Stimulated activated CD4-positive, alpha-beta T cell treated with anti-CD3 and anti-CD28 coated beads, Interleukin-12 subunit alpha, Interleukin-12 subunit beta, amount 100 ng/mL, for 24 hours (primary cell): ENCODE data around the gene SLC37A1.
"Not testable (repeated sequence)": the region's sequence is repeated elsewhere in the genome, so short reads cannot be mapped to it uniquely, and the experiment has no call there.

Source experiments
- DNase-seq, 2 experiments: peaks; one replicate each; pipeline ENCODE4 v3.0.0-alpha.2; 2020; ENCODE audit warnings: low read depth in 2 of 2

The SLC37A1 gene

GRCh38 chr21:42619166-42619565, 105.5 kb downstream of the SLC37A1 start:
- no peak for DNase-seq

GRCh38 chr21:42619841-42620240, 106.2 kb downstream of the SLC37A1 start:
- no peak for DNase-seq

- no peak for DNase-seq
Observed at GRCh38 chr21:42621166-42621818, 107.6 kb downstream of the SLC37A1 start.

- DNase-seq: no peak
Observed at GRCh38 chr21:42621819-42622177, 108.1 kb downstream of the SLC37A1 start.

DNA sequence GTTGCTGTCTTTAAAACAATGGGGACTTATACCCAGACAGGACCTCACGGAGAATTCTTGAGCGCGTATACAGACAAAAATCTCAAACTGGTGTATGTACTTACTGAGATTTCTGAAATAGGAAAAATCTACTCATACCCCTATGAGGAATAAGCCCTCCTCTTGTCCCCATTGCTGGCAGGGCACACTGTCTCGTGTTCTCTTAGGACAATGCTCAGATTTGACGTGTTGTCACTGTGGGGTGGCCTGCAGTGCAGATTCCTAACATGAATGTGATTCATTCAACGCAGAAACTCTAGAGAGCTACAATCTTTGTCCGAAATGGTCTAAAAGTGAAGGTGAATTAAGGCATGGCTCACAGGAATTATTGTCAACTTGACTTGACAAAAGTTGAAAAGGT, 108.6 kb downstream of the SLC37A1 start:
- DNase-seq: no peak

DNA sequence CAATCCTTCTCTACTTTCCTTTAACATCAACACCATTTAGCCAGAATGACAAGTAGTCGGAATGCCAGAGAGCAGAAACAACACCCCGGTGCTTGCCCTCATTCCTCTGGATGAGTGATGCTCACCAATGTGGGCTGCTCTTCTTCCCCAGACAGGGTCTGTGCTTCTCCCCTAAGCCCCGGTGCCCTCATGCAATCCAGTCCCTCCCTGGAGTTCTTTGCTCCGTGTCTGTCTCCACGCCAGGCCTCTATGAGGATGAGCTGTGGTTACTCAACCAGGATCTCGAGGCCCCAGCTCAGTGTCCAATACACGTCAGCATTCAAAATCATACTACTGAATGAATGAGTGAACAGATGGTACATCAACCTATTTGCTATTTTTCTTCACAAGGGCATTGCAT, 110.0 kb downstream of the SLC37A1 start:
- DNase-seq: no peak

DNA sequence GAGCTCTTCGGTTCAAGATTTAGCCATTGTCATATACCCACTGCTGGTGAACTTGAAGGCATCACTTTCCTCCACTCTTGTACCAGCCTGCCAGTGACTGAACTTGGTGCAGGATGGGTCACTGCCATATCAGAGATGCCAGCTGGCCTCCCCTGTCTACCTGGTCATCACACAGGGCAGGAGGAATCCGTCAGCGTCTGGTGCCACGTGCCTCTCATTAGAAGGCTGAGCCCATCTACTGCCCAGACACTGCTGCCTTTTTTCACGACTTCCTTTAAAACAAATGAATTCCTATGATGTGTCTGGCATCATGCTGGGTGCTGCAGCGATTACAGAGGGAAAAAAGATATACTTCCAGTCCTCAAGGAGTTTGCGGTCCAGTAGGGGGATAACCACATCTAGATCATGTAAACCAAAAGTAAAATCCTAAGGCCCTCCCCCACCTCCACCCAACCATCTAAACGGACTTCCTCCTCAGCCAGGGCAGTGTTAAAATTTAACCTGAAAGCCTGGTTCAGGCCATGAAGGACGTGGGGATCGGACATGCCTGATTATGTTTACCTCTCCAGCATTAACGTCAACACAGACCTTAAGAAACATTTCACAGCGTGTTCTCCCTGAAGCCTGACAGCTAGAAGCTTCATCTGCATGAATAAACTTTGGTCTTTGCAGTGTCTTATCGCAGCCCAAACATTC, 110.6 kb downstream of the SLC37A1 start:
- DNase-seq: no peak

- DNase-seq: no peak
Observed at GRCh38 chr21:42624936-42625335, 111.3 kb downstream of the SLC37A1 start.

GRCh38 chr21:42626171-42626570, 112.5 kb downstream of the SLC37A1 start:
- DNase-seq: no peak

DNA sequence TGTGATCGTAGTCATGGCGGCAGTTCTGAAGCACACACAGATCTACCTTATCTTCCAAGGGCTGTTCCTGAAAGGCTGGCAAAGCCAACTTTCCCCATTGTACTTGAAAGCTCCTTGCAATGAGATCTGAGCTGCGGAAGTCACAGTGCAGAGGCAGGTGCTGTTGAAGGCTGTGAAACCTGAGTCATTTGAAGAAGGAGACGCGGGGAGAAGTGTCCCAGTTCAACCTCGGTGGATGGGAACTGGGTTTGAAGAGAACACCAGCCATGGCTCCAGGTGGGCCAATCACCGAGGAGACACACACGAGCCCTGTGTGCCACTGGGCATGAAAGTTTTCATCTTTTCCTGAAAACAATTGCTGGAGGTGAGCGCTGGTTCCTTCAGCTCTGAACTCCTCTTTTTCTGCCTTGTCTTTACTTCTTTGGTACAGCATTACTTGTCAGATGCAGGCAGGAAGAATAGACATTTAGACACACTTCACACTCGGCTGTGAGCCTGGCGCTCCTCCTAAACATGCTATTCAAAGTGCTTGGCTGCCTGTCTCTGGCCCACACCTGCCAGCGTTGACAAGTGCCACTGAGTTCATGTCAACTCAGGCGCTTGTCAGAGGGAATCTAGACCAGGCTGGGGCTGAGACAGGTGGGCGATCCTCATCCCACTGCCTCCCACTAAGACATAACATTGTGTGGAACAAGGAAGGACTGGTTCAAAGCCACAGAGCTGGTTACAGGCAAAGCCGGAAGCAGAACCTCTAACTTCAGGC, 114.1 kb downstream of the SLC37A1 start:
- DNase-seq: no peak

- DNase-seq: not testable (repeated sequence)
Observed at GRCh38 chr21:42628466-42629061, 114.9 kb downstream of the SLC37A1 start.

- no peak for DNase-seq
Observed at GRCh38 chr21:42629933-42630589, 116.4 kb downstream of the SLC37A1 start.

DNA sequence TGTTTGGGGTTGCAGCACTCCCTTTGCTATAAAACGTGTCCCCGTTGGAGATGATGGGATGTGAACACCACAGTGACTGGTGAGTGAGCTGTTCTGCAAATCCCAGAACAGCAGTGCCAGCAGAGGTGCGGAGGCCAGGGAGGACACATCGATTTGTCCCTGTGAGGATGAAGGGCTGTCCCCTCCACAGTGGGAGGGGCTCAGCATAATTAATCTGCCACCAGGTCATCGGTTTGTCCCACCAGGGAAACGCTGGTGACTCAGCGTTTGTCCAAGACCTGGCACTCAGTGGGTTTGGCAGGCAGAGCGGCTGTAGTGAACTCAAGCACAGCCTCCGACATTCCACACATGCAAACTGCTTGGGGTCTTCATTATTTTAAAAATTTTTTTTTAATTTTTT, 117.0 kb downstream of the SLC37A1 start:
- DNase-seq: no peak
